Spinal cord (tissue), 10 donors: ENCODE results near the gene PIK3C2G. TPM values are rescaled to one million over a fixed set of nuclear protein-coding genes. Genes with fewer than 3 reads are reported as not detected.
A peak's percentile ranks its signal among the peaks of the same experiment; 100 is the strongest.

ENCODE experiments used
- DNase-seq, 6 donors: peaks; one replicate each; pipeline versions ENCODE4 v3.0.0 to v3.0.0-alpha.2; 2013 to 2015; ENCODE audit warnings: low spot score in 6 of 6, low read depth in 4 of 6
- H3K27ac ChIP-seq: one replicate; pipeline ENCODE4 v1.5.1; 2013; ENCODE audit warnings: low read depth, low read length, control low read depth
- H3K27me3 ChIP-seq: one replicate; pipeline ENCODE4 v1.6.1; 2013; ENCODE audit warnings: low read length; ENCODE audit not compliant: control insufficient read depth, insufficient read depth
- H3K36me3 ChIP-seq: one replicate; pipeline ENCODE4 v1.6.1; 2013; ENCODE audit warnings: low read length; ENCODE audit not compliant: control insufficient read depth, insufficient read depth
- H3K4me1 ChIP-seq: one replicate; pipeline ENCODE4 v1.6.1; 2013; ENCODE audit warnings: low read length; ENCODE audit not compliant: control insufficient read depth, insufficient read depth
- H3K4me3 ChIP-seq: one replicate; pipeline ENCODE4 v1.5.1; 2013; ENCODE audit warnings: low read depth, low read length, control low read depth
- H3K9me3 ChIP-seq: one replicate; pipeline ENCODE4 v1.6.1; 2013; ENCODE audit warnings: low read length; ENCODE audit not compliant: control insufficient read depth, insufficient read depth
- WGBS: methylation state at CpG from one replicate; pipeline ENCODE4 v1.1.5; 2013; ENCODE audit warnings: missing lambda C conversion rate; ENCODE audit not compliant: insufficient coverage; 5-methylcytosine and 5-hydroxymethylcytosine counted together
- polyA plus RNA-seq, 2 donors: library from polyadenylated mRNA; unstranded; fragments of 120-200 nt; gene quantifications; one replicate each; pipeline ENCODE4 v1.2.1, GENCODE V29; 2013; ENCODE audit not compliant: insufficient read length in 2 of 2
- total RNA-seq, 2 donors: library from RNA; depleted of rRNA in 1 of 2; stranded (reverse); fragments of 120-200 nt in 1 of 2; fragments of >200 nt in 1 of 2; gene quantifications; one replicate each; pipeline versions ENCODE4 v1.2.3 to v1.2.4, GENCODE V29; 2013 to 2014
- donor health status: healthy.

PIK3C2G gene
- total and polyA plus RNA-seq, 4 donors, result 0.14 to 0.40 (median 0.19) TPM

GRCh38 chr12:18612971-18613370, 351.7 kb downstream of the PIK3C2G start:
- DNase-seq, result no peak
- 100% methylated on average over 1 of the region's 2 CpGs for WGBS

GRCh38 chr12:18620986-18621385, 359.7 kb downstream of the PIK3C2G start:
- Histone ChIP-seq H3K4me1 (no peaks in the 10 kb centered on the region), H3K27me3 (no peaks in the 10 kb centered on the region), H3K4me3 (no peak overlapping the region), H3K9me3 (no peaks in the 10 kb centered on the region), H3K36me3 (no peaks in the 10 kb centered on the region), H3K27ac (no peak overlapping the region)
- no peak for DNase-seq

More at GRCh38 chr12:18612971-18613370, 351.7 kb downstream of the PIK3C2G start:
- Histone ChIP-seq H3K9me3 (no peaks in the 10 kb centered on the region), H3K27ac (no peak overlapping the region), H3K4me1 (no peaks in the 10 kb centered on the region), H3K27me3 (no peaks in the 10 kb centered on the region), H3K36me3 (no peaks in the 10 kb centered on the region), H3K4me3 (no peak overlapping the region)

- Histone ChIP-seq H3K4me1 (no peaks in the 10 kb centered on the region), H3K27ac (no peak overlapping the region), H3K36me3 (no peaks in the 10 kb centered on the region), H3K27me3 (no peaks in the 10 kb centered on the region), H3K4me3 (no peak overlapping the region), H3K9me3 (no peaks in the 10 kb centered on the region)
- 100% methylated on average over 1 of the region's 2 CpGs for WGBS
- DNase-seq, result no peak
These were observed 368.1 kb downstream of the PIK3C2G start for GRCh38 chr12:18629445-18629844.

- no peak for DNase-seq
- no peaks in the 10 kb centered on the region for H3K4me1 ChIP-seq
- no peaks in the 10 kb centered on the region for H3K9me3 ChIP-seq
- H3K36me3 ChIP-seq, result no peaks in the 10 kb centered on the region
- no peak overlapping the region for H3K27ac ChIP-seq
- no peaks in the 10 kb centered on the region for H3K27me3 ChIP-seq
- no CpG with 5 or more reads among the region's 1 CpG for WGBS
- H3K4me3 ChIP-seq, result no peak overlapping the region
These were observed 368.6 kb downstream of the PIK3C2G start for GRCh38 chr12:18629916-18630315.

GRCh38 chr12:18631339-18631738, 370.0 kb downstream of the PIK3C2G start:
- whole genome bisulfite sequencing, result 93% methylated on average over 3 of the region's 5 CpGs
- Histone ChIP-seq H3K36me3 (no peaks in the 10 kb centered on the region), H3K27ac (no peak overlapping the region), H3K27me3 (no peaks in the 10 kb centered on the region), H3K9me3 (no peaks in the 10 kb centered on the region), H3K4me1 (no peaks in the 10 kb centered on the region), H3K4me3 (no peak overlapping the region)
- DNase-seq, result no peak

GRCh38 chr12:18632848-18633247, 371.5 kb downstream of the PIK3C2G start:
- no peak for DNase-seq
- Histone ChIP-seq H3K27ac (no peak overlapping the region), H3K4me1 (no peaks in the 10 kb centered on the region), H3K4me3 (no peak overlapping the region), H3K36me3 (no peaks in the 10 kb centered on the region), H3K27me3 (no peaks in the 10 kb centered on the region), H3K9me3 (no peaks in the 10 kb centered on the region)
- 83% methylated on average over 1 of the region's 2 CpGs for WGBS

GRCh38 chr12:18634382-18634781, 373.1 kb downstream of the PIK3C2G start:
- H3K36me3 ChIP-seq, result no peaks in the 10 kb centered on the region
- no peak for DNase-seq

GRCh38 chr12:18640321-18640955, 379.1 kb downstream of the PIK3C2G start:
- whole genome bisulfite sequencing, result no CpG with 5 or more reads among the region's 4 CpGs
- Histone ChIP-seq H3K27ac (no peak overlapping the region), H3K9me3 (no peaks in the 10 kb centered on the region), H3K27me3 (no peaks in the 10 kb centered on the region), H3K4me3 (no peak overlapping the region), H3K4me1 (no peaks in the 10 kb centered on the region), H3K36me3 (no peaks in the 10 kb centered on the region)
- peak in 3 of 6 donors; percentile 12 to 86 (median 14) for DNase-seq

More at GRCh38 chr12:18634382-18634781, 373.1 kb downstream of the PIK3C2G start:
- no peaks in the 10 kb centered on the region for H3K4me1 ChIP-seq
- H3K27me3 ChIP-seq, result no peaks in the 10 kb centered on the region
- H3K9me3 ChIP-seq, result no peaks in the 10 kb centered on the region
- WGBS, result 95% methylated on average over 3 of the region's 4 CpGs
- no peak overlapping the region for H3K27ac ChIP-seq
- no peak overlapping the region for H3K4me3 ChIP-seq

GRCh38 chr12:18643681-18644080, 382.4 kb downstream of the PIK3C2G start:
- Histone ChIP-seq H3K4me3 (no peak overlapping the region), H3K4me1 (no peaks in the 10 kb centered on the region), H3K27ac (no peak overlapping the region), H3K36me3 (no peaks in the 10 kb centered on the region), H3K9me3 (no peaks in the 10 kb centered on the region), H3K27me3 (no peaks in the 10 kb centered on the region)
- WGBS, result no CpG with 5 or more reads among the region's 5 CpGs
- peak in 2 of 6 donors; percentile 18 to 19 for DNase-seq

GRCh38 chr12:18644564-18644963, 383.2 kb downstream of the PIK3C2G start:
- no peak overlapping the region for H3K4me3 ChIP-seq
- H3K9me3 ChIP-seq, result no peaks in the 10 kb centered on the region
- H3K36me3 ChIP-seq, result no peaks in the 10 kb centered on the region
- no peaks in the 10 kb centered on the region for H3K27me3 ChIP-seq
- no peak overlapping the region for H3K27ac ChIP-seq
- H3K4me1 ChIP-seq, result no peaks in the 10 kb centered on the region
- WGBS, result 91% methylated on average over 3 of the region's 3 CpGs
- no peak for DNase-seq
